Left renal cortex interstitium (tissue), 4 donors: ENCODE data around the gene EXOC1. TPM values are rescaled to one million over a fixed set of nuclear protein-coding genes. Genes with fewer than 3 reads are reported as not detected.
"Not testable (repeated sequence)": the region's sequence is repeated elsewhere in the genome, so short reads cannot be mapped to it uniquely, and the experiment has no call there.

Source experiments
- DNase-seq, 4 donors: peaks; one replicate each; pipeline ENCODE4 v3.0.0-alpha.2; 2013; ENCODE audit warnings: low read depth in 4 of 4, low spot score in 2 of 4, missing footprints in 1 of 4
- polyA plus RNA-seq, 4 donors: library from polyadenylated mRNA; unstranded; fragments of 120-200 nt; gene quantifications; one replicate each; pipeline ENCODE4 v1.2.1, GENCODE V29; 2013; ENCODE audit not compliant: insufficient read length in 4 of 4

EXOC1 gene
- polyA plus RNA-seq, 4 donors: 41.7 to 57.5 (median 44.6) TPM

DNA sequence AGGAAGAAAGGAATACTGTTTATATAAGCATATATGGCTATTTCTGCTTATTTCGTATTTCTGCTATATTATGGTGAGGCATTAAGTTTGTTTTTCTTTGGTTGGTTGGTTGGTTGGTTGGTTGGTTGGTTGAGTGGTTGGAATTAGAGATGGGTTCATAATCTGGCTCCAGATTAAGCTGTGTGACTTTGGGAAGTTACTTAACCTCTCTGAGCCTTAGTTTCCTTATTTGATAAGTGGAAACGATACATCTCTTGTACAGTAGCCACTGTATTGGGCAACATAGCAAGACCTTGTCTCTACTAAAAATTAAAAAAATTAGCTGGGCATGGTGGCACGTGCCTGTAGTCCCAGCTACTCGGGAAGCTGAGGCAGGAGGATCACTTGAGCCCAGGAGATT, 49.2 kb downstream of the EXOC1 start:
- DNase-seq: no peak

DNA sequence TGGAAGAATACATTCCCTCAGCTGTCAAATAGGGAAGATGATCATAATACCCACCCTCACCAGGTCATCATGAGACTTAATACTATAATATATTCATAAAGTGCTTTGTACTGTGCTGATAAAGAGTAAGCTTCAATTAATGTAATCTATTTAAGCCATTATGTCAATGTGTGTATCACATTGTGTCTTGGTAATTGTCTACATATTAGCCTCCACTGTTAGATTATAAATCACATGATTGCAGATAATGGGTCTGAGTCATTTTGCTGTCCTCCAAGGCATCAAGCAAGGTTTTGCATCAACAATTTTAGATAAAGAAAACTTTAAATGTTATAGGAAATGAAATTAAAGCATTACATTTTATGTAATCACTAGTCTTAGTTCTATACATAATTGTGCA, 50.1 kb downstream of the EXOC1 start:
- no peak for DNase-seq

DNA sequence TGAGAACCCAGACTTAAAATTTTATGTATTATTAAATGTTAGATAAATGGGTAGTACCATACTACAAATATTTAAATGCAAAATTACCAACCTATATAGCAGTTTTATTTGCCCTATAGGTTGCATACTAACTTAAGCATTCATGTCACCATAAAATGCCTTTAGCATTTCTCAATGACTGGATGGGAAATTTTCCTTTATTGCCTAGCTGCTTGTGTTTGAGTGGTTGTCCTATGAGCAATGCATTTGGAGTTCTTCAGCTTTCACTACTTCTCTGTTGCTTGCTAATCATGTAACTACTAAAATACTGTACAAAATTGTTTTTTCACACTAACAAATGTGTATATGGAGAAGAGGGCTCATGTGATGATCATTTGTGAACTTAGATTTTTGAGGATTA, 51.1 kb downstream of the EXOC1 start:
- DNase-seq: no peak

GRCh38 chr4:55906323-55906722, 52.9 kb downstream of the EXOC1 start:
- DNase-seq: no peak

DNA sequence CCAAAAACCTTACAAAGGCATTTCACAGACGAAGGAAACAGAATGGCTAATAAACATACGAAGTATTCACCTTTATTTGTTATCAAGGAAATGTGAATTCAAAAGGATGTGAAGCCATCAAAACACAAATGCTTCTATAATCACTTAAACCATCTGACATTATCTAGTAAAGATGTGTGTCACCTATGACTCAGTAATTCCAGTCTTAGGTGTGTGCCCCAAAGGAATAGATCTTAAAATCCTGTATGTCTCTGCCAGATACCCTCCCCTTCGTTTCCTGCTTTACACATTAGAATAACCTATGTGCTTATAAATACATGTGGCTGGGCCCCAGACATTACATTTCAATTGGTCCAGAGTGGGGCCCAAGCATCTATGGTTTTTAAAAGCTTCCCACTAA, 53.5 kb downstream of the EXOC1 start:
- no peak for DNase-seq

DNA sequence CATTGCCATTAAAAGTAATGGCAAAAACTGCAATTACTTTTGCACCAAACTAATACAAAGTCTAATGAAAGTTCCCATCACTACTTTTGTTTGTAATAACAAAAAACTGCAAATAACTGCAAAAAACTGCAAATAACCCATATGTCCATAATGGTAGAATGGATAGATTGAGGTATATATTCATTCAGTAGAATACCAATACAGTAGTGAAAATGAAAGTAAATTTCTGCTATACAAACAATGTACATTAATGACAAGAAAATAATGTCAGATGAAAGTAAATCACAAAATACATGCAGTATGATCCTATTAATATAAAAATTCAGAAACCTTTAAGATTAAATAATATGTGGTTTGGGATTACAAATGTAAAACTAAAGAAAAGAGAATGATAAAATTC, 54.0 kb downstream of the EXOC1 start:
- DNase-seq: no peak

GRCh38 chr4:55910140-55910539, 56.7 kb downstream of the EXOC1 start:
- DNase-seq: no peak

DNA sequence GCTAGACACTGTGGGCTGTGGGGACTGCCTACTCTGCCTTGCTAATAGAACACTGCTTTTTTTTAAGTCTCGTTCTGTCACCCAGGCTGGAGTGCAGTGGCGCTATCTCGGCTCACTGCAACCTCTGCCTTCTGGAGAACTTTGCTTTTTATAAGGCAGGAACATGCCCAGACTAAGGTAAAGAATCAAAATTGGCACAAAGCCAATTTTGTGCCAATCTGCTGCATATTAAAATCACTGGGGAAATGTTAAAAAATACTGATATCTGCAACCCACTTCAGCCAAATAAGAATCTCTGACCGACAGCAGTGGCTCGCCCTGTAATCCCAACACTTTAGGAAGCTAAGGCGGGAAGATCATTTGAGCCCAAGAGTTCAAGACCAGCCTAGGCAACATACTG, 58.8 kb downstream of the EXOC1 start:
- no peak for DNase-seq

GRCh38 chr4:55920571-55920970, 67.1 kb downstream of the EXOC1 start:
- DNase-seq: no peak

DNA sequence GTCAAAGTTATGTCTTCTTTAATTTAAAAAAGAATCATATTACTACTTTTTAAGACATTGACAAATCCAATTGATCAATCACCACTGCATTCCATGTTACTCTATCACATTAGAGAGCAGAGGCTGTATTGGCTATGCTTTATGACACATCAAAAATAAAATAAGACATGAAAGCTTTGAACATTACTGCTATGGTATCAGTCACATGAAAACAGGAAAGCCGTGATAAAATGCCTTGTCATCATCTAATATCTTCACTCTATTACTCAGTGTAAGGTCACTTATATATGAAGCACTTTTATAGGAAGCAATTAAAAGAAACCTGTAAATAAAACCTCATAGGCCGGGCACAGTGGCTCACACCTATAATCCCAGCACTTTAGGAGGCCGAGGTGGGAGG, 67.6 kb downstream of the EXOC1 start:
- DNase-seq: no peak

- DNase-seq: no peak
Observed at GRCh38 chr4:55925241-55925640, 71.8 kb downstream of the EXOC1 start.

GRCh38 chr4:55926610-55927009, 73.2 kb downstream of the EXOC1 start:
- no peak for DNase-seq

- DNase-seq: no peak
Observed at GRCh38 chr4:55927803-55928437, 74.5 kb downstream of the EXOC1 start.

- no peak for DNase-seq
Observed at GRCh38 chr4:55928846-55929245, 75.4 kb downstream of the EXOC1 start.

- DNase-seq: no peak
Observed at GRCh38 chr4:55931043-55931442, 77.6 kb downstream of the EXOC1 start.

GRCh38 chr4:55931833-55932232, 78.4 kb downstream of the EXOC1 start:
- no peak for DNase-seq

GRCh38 chr4:55932511-55932910, 79.1 kb downstream of the EXOC1 start:
- DNase-seq: no peak

DNA sequence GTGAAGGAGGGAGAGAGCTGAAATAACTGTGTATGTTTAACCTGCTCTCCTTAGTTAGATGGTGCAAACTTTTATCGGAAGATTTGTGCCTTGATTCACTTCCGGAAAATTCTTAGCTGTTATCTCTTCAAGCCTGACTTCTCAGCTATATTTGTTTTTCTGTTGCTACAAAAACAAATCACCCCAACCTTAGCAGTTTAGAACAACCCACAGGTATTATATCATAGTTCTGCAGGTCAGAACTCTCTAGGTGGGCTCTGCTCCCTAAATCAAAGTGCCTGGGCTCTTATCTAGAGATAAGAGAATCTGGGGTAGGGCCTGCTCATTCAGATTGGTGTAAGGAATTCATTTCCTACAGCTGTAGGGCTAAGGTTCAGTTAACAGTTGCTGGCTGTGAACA, 80.2 kb downstream of the EXOC1 start:
- no peak for DNase-seq

DNA sequence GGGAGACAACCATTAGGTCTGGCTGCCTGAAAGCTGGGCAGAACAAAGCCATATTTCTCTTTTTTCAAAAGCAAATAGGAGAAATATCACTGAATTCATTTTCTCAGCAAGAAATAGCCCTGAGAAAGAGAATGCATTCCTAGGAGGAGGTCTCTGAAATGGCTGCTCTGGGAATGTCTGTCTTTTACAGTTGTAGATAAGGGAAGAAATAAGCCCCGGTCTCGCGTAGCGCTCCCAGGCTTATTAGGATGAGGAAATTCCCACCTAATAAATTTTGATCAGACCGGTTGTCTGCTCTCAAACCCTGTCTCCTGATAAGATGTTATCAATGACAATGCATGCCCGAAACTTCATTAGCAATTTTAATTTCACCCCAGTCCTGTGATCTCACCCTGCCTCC, 82.5 kb downstream of the EXOC1 start:
- DNase-seq: not testable (repeated sequence)

DNA sequence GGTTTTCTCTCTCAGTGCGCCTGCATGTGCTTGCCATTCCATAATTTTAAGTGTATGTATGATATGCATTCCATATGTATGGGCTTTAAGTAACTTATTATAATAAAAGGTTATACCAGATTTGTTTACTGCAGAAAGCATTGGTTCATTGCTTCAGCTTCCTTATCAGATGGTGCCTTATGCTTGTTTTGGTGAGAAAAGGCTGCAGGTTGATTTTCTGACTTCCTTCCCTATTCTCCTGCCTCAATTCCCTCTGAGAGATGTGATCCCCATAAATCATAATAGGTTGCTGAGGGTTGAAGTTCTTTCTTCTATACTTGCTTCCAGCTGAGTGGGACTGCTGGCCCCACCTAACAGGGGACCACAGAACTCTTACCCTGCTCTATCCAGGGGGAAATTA, 85.0 kb downstream of the EXOC1 start:
- DNase-seq: no peak

DNA sequence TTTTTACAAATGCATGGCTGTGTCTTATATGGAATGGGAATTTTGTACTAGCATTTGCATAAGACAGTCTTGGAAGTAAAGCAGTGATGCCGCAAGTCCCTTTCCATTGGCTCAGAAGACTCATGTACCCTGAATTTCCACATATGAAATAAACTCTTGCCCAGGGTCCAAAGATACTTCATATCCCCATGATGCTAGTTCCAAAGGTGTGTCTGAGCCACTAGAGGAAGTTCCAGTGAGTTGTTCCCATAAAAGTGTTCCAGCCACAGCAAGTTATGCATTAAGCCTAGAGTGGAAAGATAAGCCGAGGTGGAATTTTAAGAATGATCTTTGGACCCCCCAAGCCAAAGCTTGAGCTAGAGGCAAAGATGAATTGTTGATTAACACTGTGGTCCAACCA, 86.0 kb downstream of the EXOC1 start:
- DNase-seq: no peak

- no peak for DNase-seq
Observed at GRCh38 chr4:55941881-55942396, 88.5 kb downstream of the EXOC1 start.
